ENCODE results near the gene HMGN5.

Gene HMGN5

DNA sequence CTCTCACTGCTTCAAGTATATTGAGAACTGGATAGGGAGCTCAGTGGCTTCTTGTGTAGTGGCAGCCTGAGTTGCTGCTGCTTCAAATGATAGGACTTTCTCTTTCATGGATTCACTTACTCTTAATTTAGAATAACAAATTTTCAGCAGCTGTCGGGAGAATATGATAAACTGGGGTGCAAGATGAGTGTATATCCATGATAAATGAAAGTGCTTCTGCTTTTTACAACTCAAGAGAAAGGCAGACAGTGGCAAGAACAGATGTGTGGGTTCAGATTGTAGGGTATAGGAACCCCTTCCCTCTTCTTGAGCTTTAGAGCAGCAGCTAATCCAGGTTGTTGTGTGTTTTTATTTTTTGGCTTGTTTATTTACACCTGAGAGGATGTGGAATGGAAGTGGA, 1.2 kb upstream of the HMGN5 start:
- H3K4me3 ChIP-seq (ENCODE audit: low read length) = peak overlapping the region; percentile 80
- no peak for TF ChIP-seq CTCF (conservative IDR thresholded peaks at IDR 0.05; ENCODE audit: low read length)
- DNase-seq (ENCODE audit: low read depth) = no peak

DNA sequence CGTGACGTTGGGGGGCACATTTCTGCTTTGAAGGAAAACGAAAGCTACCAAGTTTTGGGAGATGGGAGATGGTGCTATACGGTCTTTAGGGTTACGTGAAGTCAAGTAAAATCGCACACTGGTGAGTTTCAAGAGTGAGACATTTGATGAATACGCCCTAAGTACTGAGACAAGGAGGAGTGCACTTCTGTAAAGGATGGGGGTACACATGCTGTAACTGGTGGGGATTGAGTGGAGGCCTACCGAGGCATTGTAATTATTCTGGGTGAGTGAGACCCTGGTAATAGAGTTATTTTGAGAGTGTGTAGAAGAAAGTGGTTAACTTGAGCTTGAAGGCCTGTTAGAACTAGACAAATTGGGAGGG, 725 bp upstream of the HMGN5 start:
- no peak for DNase-seq (ENCODE audit: low read depth)
- no peak for TF ChIP-seq CTCF (conservative IDR thresholded peaks at IDR 0.05; ENCODE audit: low read length)
- H3K4me3 ChIP-seq (ENCODE audit: low read length) = peak overlapping the region; percentile 80

- TF ChIP-seq CTCF (conservative IDR thresholded peaks at IDR 0.05; ENCODE audit: low read length) = no peak
- peak overlapping the region; percentile 80 for H3K4me3 ChIP-seq (ENCODE audit: low read length)
- DNase-seq (ENCODE audit: low read depth) = peak; percentile 9
Measured at GRCh38 chrX:81201071-81201470, 642 bp downstream of the HMGN5 start.

GRCh38 chrX:81195712-81196111, 6.0 kb downstream of the HMGN5 start:
- peak; percentile 64 for TF ChIP-seq CTCF (conservative IDR thresholded peaks at IDR 0.05; ENCODE audit: low read length)

DNA sequence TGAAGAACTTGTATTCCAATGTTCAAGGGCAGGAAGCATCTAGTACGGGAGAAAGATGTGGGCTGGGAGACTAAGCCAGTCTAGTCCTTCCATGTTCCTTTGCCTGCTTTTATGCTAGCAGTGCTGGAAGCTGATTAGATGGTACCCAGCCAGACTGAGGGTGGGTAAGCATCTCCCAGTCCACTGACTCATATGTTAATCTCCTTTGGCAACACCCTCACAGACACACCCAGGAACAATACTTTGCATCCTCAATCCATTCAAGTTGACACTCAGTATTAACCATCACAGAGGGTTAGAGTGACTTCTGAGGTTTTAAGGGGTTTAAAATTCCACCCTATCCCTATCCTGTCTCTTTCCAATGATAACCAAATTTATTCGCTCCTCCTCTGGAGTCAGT, 6.5 kb downstream of the HMGN5 start:
- TF ChIP-seq CTCF (conservative IDR thresholded peaks at IDR 0.05; ENCODE audit: low read length) = no peak
- H3K4me3 ChIP-seq (ENCODE audit: low read length) = no peak overlapping the region
- no peak for DNase-seq (ENCODE audit: low read depth)

More at GRCh38 chrX:81195712-81196111, 6.0 kb downstream of the HMGN5 start:
- H3K4me3 ChIP-seq (ENCODE audit: low read length) = no peak overlapping the region
- DNase-seq (ENCODE audit: low read depth) = peak; percentile 47

GRCh38 chrX:81174286-81174685, 27.4 kb downstream of the HMGN5 start:
- peak; percentile 13 for DNase-seq (ENCODE audit: low read depth)
- peak; percentile 42 for TF ChIP-seq CTCF (conservative IDR thresholded peaks at IDR 0.05; ENCODE audit: low read length)

GRCh38 chrX:81168391-81168790, 33.3 kb downstream of the HMGN5 start:
- DNase-seq (ENCODE audit: low read depth) = no peak

More at GRCh38 chrX:81174286-81174685, 27.4 kb downstream of the HMGN5 start:
- H3K4me3 ChIP-seq (ENCODE audit: low read length) = no peak overlapping the region

More at GRCh38 chrX:81168391-81168790, 33.3 kb downstream of the HMGN5 start:
- no peak for TF ChIP-seq CTCF (conservative IDR thresholded peaks at IDR 0.05; ENCODE audit: low read length)
- no peak overlapping the region for H3K4me3 ChIP-seq (ENCODE audit: low read length)

Data from AG10803 (cell line).